Lower lobe of right lung (tissue), 2 donors: Measurements from ENCODE around the gene CD58. TPM values are rescaled to one million over a fixed set of nuclear protein-coding genes. Genes with fewer than 3 reads are reported as not detected.
"Not testable (repeated sequence)": the region's sequence is repeated elsewhere in the genome, so short reads cannot be mapped to it uniquely, and the experiment has no call there.

ENCODE experiments used
- ATAC-seq, 2 donors: fragments of 200-7000 bp; cut with Tn5 transposase; one replicate each; pipeline ENCODE4 v1.9.1; 2020 to 2022; ENCODE audit warnings: mild to moderate bottlenecking in 2 of 2, moderate library complexity in 2 of 2
- DNase-seq: peaks from one replicate; pipeline ENCODE4 v3.0.0-alpha.2; 2020
- H3K27ac ChIP-seq: fragments of 200-600 bp; one replicate; pipeline ENCODE4 v1.8.0; 2022
- H3K27me3 ChIP-seq: fragments of 200-600 bp; one replicate; pipeline ENCODE4 v1.8.0; 2022; ENCODE audit warnings: low read depth
- H3K36me3 ChIP-seq: fragments of 200-600 bp; one replicate; pipeline ENCODE4 v1.8.0; 2022; ENCODE audit warnings: mild to moderate bottlenecking
- H3K4me1 ChIP-seq: fragments of 200-600 bp; one replicate; pipeline ENCODE4 v1.8.0; 2022
- H3K4me3 ChIP-seq: fragments of 200-600 bp; one replicate; pipeline ENCODE4 v1.8.0; 2022; ENCODE audit warnings: mild to moderate bottlenecking
- H3K9me3 ChIP-seq: fragments of 200-600 bp; one replicate; pipeline ENCODE4 v1.8.0; 2022
- CTCF ChIP-seq: fragments of 200-600 bp; IDR thresholded peaks from one replicate; pipeline ENCODE4 v1.8.0; 2022; ENCODE audit warnings: antibody characterized with exemption, mild to moderate bottlenecking
- intact Hi-C: fragments of 100-400 bp; cut with DNase I; formaldehyde crosslinking; loops from one replicate; pipeline ENCODE4 v1.11.0; 2022
- total RNA-seq: library from RNA; stranded (reverse); fragmentation: NEBNext Ultra II Directional; extraction: Animal tissue kit (Norgen Biotek cat#: 25700); gene quantifications from one replicate; pipeline ENCODE4 v1.2.1, GENCODE V29; 2021
- donor health status: DM: no; HTN: yes; CAD: no; lungs with severe emphysema.

The CD58 gene
- total RNA-seq, 1 donor from 2014 or later, result 39.5 TPM

GRCh38 chr1:116564426-116564825, 6.4 kb downstream of the CD58 start:
- Histone ChIP-seq H3K36me3 (no peaks in the 10 kb centered on the region), H3K27ac (no peak overlapping the region), H3K9me3 (no peaks in the 10 kb centered on the region), H3K4me3 (no peak overlapping the region), H3K4me1 (peaks cover 31% of the 10 kb centered on the region), H3K27me3 (no peaks in the 10 kb centered on the region)
- ATAC-seq (no peak), DNase-seq (no peak)
- TF ChIP-seq CTCF, result no peak
- intact Hi-C loops, result no loop called here

DNA sequence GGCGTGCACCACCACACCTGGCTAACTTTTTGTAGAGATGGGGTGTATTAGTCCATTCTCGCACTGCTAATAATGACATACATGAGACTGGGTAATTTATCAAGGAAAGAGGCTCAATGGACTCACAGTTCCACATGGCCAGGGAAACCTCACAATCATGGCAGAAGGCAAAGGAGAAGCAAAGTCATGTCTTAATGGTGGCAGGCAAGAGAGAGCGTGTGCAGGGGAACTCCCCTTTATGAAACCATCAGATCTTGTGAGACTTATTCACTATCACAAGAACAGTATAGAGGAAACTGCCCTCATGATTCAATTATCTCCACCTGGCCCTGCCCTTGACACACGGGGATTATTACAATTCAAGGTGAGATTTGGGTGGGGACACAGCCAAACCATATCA, 8.4 kb downstream of the CD58 start:
- intact Hi-C loops, H3K36me3 ChIP-seq, H3K4me3 ChIP-seq, ATAC-seq, DNase-seq, H3K27ac ChIP-seq, H3K27me3 ChIP-seq, H3K9me3 ChIP-seq: not testable (repeated sequence)
- peaks cover 27% of the 10 kb centered on the region for H3K4me1 ChIP-seq

- Histone ChIP-seq H3K9me3 (no peaks in the 10 kb centered on the region), H3K27ac (no peak overlapping the region), H3K4me3 (no peak overlapping the region), H3K27me3 (no peaks in the 10 kb centered on the region), H3K4me1 (peaks cover 29% of the 10 kb centered on the region), H3K36me3 (no peaks in the 10 kb centered on the region)
- no peak for ATAC-seq
- TF ChIP-seq CTCF, result no peak
- no peak for DNase-seq
- intact Hi-C loops, result no loop called here
Observed at GRCh38 chr1:116561563-116561962, 9.3 kb downstream of the CD58 start.

DNA sequence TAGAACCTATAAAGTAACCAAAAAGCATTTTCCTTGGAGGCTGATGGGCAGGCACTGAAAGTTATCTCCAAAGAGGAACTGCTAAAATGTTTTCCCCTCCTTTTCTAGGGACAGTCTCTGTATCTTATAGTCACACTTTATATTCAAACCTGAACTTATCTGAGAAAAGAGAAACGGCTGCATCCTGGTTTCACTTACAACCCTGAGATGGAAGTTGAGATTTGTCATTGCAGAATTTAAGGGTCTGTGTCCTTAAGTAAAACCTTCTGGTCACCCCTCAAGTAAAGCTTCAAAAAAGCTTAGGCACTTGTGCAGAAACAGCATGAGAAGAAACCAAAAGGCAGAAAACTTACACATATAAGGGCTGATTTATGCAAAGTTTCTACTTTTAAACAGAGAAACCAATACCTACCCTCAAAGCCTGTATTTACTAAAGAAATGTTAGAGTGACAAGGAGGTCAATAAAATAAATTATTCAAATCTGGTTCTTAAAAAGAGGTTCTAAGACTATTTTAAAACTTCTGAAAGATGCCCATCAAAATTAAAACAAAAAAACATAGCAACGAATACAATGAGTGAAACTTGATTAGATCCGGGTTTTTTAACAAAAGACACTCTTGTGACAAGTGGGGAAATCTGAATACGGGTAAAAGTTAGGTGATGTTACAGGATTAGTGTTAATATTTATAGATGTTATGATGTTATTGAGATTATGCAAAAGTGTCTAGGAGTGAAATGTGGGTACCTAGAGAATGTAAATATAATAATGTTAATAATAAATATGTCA, 9.9 kb downstream of the CD58 start:
- no peaks in the 10 kb centered on the region for H3K9me3 ChIP-seq
- intact Hi-C loops, result no loop called here
- DNase-seq (no peak), ATAC-seq (no peak)
- TF ChIP-seq CTCF, result no peak
- no peak overlapping the region for H3K27ac ChIP-seq
- no peak overlapping the region for H3K4me3 ChIP-seq
- peaks cover 31% of the 10 kb centered on the region for H3K4me1 ChIP-seq
- no peaks in the 10 kb centered on the region for H3K36me3 ChIP-seq
- no peaks in the 10 kb centered on the region for H3K27me3 ChIP-seq

DNA sequence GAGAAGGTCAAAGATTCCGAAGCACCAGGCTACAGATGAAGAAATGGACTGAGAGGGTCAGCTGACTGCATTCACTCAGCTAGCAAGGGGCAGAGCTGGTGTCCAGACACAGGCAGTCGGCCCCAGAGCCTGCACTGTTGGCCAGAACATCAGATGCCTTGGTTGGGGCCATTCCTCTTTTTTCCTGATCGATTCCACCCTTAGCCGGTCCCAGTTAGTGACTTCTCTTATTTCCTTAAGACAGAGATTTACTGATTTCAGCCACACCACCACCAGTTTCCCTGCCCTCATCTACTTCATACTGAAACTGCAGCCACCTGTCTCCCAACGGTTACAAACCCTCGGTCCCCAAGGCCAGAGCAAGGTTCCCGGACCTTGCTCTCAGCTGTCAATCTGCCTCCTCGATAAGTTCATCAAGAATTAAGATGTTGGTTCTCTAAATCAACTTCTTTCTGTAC, 11.5 kb downstream of the CD58 start:
- ATAC-seq (no peak), DNase-seq (no peak)
- Histone ChIP-seq H3K4me3 (no peak overlapping the region), H3K4me1 (peaks cover 47% of the 10 kb centered on the region), H3K27ac (no peak overlapping the region), H3K36me3 (no peaks in the 10 kb centered on the region), H3K9me3 (no peaks in the 10 kb centered on the region), H3K27me3 (no peaks in the 10 kb centered on the region)
- intact Hi-C loops, result no loop called here
- no peak for TF ChIP-seq CTCF

DNA sequence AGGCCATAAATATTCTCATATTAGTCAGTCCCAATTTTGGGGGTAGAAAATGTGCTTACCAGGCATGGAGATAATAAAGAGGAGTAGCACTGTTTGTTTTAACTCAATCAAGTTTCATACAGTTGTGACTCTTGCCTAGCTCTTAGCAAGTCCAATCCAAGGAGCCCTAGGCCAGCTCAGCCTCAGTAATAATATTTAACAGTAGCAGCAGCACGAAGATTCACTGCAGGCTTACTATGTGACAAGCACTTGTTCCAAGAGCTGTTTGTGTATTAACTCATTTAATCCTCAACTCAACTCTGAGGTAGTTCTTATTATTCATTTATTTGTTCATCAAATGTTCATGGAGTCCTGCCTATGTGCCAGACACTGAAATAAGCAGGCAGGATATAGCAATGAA, 12.3 kb downstream of the CD58 start:
- TF ChIP-seq CTCF, result no peak
- intact Hi-C loops, result no loop called here
- Histone ChIP-seq H3K4me1 (peaks cover 54% of the 10 kb centered on the region), H3K27ac (no peak overlapping the region), H3K9me3 (no peaks in the 10 kb centered on the region), H3K36me3 (no peaks in the 10 kb centered on the region), H3K4me3 (no peak overlapping the region), H3K27me3 (no peaks in the 10 kb centered on the region)
- no peak for ATAC-seq
- DNase-seq, result no peak
